CD8-positive, alpha-beta memory T cell (primary cell): ENCODE results near the gene SLC38A7. TPM values are rescaled to one million over a fixed set of nuclear protein-coding genes. Genes with fewer than 3 reads are reported as not detected.

ENCODE experiments used
- CTCF ChIA-PET: fragments of 350-600 bp; sonication (Branson Sonifier 250); formaldehyde crosslinking; loops from one replicate; lab custom pipeline; 2021; ENCODE audit warnings: antibody characterized with exemption; lab: Charles Lee
- POLR2A ChIA-PET: fragments of 350-600 bp; sonication (Branson Sonifier 250); formaldehyde crosslinking; loops from one replicate; lab custom pipeline; 2021; ENCODE audit warnings: antibody characterized with exemption; lab: Charles Lee
- DNase-seq, 5 donors: peaks; one replicate each; pipeline versions ENCODE4 v3.0.0 to v3.0.0-alpha.2; 2020 to 2022; ENCODE audit warnings: mixed read lengths in 1 of 5
- H3K27ac ChIP-seq: one replicate; pipeline ENCODE4 v1.7.0; 2013; ENCODE audit warnings: low read depth, mild to moderate bottlenecking, low read length, moderate library complexity
- H3K27me3 ChIP-seq: 2 replicates; pipeline ENCODE4 v1.7.0; 2013; ENCODE audit warnings: low read length, mild to moderate bottlenecking; ENCODE audit not compliant: insufficient read depth, poor library complexity, severe bottlenecking
- H3K36me3 ChIP-seq: 2 replicates; pipeline ENCODE4 v1.7.0; 2013; ENCODE audit warnings: mild to moderate bottlenecking, low read length, moderate library complexity; ENCODE audit not compliant: insufficient read depth
- H3K4me1 ChIP-seq: 2 replicates; pipeline ENCODE4 v1.7.0; 2013; ENCODE audit warnings: mild to moderate bottlenecking, low read length, moderate library complexity; ENCODE audit not compliant: insufficient read depth
- H3K4me3 ChIP-seq: 2 replicates; pipeline ENCODE4 v1.7.0; 2013; ENCODE audit warnings: mild to moderate bottlenecking, low read length
- H3K9me3 ChIP-seq: 2 replicates; pipeline ENCODE4 v1.7.0; 2013; ENCODE audit warnings: mild to moderate bottlenecking, low read length
- H3K27ac Mint-ChIP-seq, 8 donors: one replicate each; pipeline ENCODE4 v1.8.0; 2020 to 2021; ENCODE audit warnings: mixed read lengths in 8 of 8, mild to moderate bottlenecking in 6 of 8, inconsistent platforms in 3 of 8, moderate library complexity in 3 of 8
- H3K27me3 Mint-ChIP-seq, 2 donors: one replicate each; pipeline ENCODE4 v1.8.0; 2020 to 2021; ENCODE audit warnings: mixed read lengths in 2 of 2, mild to moderate bottlenecking in 1 of 2, moderate library complexity in 1 of 2
- H3K36me3 Mint-ChIP-seq, 3 donors: one replicate each; pipeline ENCODE4 v1.8.0; 2020 to 2021; ENCODE audit warnings: mixed read lengths in 3 of 3, inconsistent platforms in 1 of 3, mild to moderate bottlenecking in 1 of 3
- H3K4me1 Mint-ChIP-seq, 3 donors: one replicate each; pipeline ENCODE4 v1.8.0; 2020 to 2021; ENCODE audit warnings: mixed read lengths in 3 of 3, inconsistent platforms in 1 of 3, mild to moderate bottlenecking in 1 of 3
- H3K4me3 Mint-ChIP-seq, 7 donors: one replicate each; pipeline ENCODE4 v1.8.0; 2020 to 2021; ENCODE audit warnings: mixed read lengths in 7 of 7, mild to moderate bottlenecking in 6 of 7, moderate library complexity in 4 of 7, inconsistent platforms in 2 of 7
- H3K9me3 Mint-ChIP-seq, 5 donors: one replicate each; pipeline ENCODE4 v1.8.0; 2020 to 2022; ENCODE audit warnings: mixed read lengths in 5 of 5, mild to moderate bottlenecking in 3 of 5, moderate library complexity in 2 of 5, inconsistent platforms in 1 of 5
- polyA plus RNA-seq: library from polyadenylated mRNA; unstranded; fragments of 300-500 nt; fragmentation: Illumina TruSeq; gene quantifications from one replicate; pipeline ENCODE4 v1.2.3, GENCODE V29; 2021
- total RNA-seq, 2 experiments: library from RNA; stranded (reverse); gene quantifications; one replicate each; pipeline ENCODE4 v1.2.3, GENCODE V29; 2021

Gene SLC38A7
- 10 to 100 TPM; 13.5 to 15.0 TPM for total RNA-seq
- 5.8 TPM for polyA plus RNA-seq

- H3K36me3 ChIP-seq, result no peaks in the 10 kb centered on the region
- DNase-seq, result peak; percentile 50 to 78 (median 59)
- ChIA-PET CTCF (interaction anchor here (0.9 kb wide), 1 partner anchor 72 kb away, joined by 6 read pairs; no protein-coding TSS in a partner anchor), POLR2A (interaction anchor here (1.1 kb wide), 1 partner anchor 55 kb away, joined by 4 read pairs; no protein-coding TSS in a partner anchor)
- H3K4me3 ChIP-seq, result peak within 1 kb of the TSS; percentile 80
- H3K4me1 ChIP-seq, result peaks cover 18% of the 10 kb centered on the region
- H3K36me3 Mint-ChIP-seq, result peaks cover 0 to 12% (median 4%) of the 10 kb centered on the region in 3 donors
- peak within 1 kb of the TSS; percentile 85 to 97 (median 93) for H3K4me3 Mint-ChIP-seq
- no peaks in the 10 kb centered on the region for H3K27me3 ChIP-seq
- H3K27me3 Mint-ChIP-seq, result peaks cover 0 to 3% of the 10 kb centered on the region in 2 donors
- peak within 1 kb of the TSS in 7 of 8 donors; percentile 76 to 98 (median 81) for H3K27ac Mint-ChIP-seq
- peak within 1 kb of the TSS; percentile 55 for H3K27ac ChIP-seq
- H3K9me3 ChIP-seq, result no peaks in the 10 kb centered on the region
- no peaks in the 10 kb centered on the region for H3K9me3 Mint-ChIP-seq
- peaks cover 18 to 26% (median 26%) of the 10 kb centered on the region in 3 donors for H3K4me1 Mint-ChIP-seq
Observed at GRCh38 chr16:58684354-58685083, at the start of gene SLC38A7. Gene SLC38A7 (minus strand): TSS chr16:58684770. CDS start chr16:58680126, 4,644 bp downstream.

GRCh38 chr16:58733671-58734458, 49.3 kb upstream of the SLC38A7 start, which contains the start of gene GOT2:
Gene GOT2 (minus strand): TSS chr16:58734316. CDS start chr16:58734228, 88 bp downstream.
- POLR2A ChIA-PET, result no interaction called here
- Mint-ChIP-seq H3K4me1 (peaks cover 41 to 55% (median 45%) of the 10 kb centered on the region in 3 donors), H3K4me3 (peak within 1 kb of the TSS; percentile 93 to 99 (median 98)), H3K9me3 (no peaks in the 10 kb centered on the region), H3K27me3 (no peaks in the 10 kb centered on the region), H3K36me3 (peaks cover 0 to 12% (median 2%) of the 10 kb centered on the region in 3 donors), H3K27ac (peak within 1 kb of the TSS; percentile 37 to 98 (median 94))
- CTCF ChIA-PET, result interaction anchor here (0.6 to 2.2 kb wide), 5 partner anchors 10 to 341 kb away, joined by 3 to 8 read pairs (median 4); no protein-coding TSS in a partner anchor
- peak within 1 kb of the TSS; percentile 80 for H3K27ac ChIP-seq
- no peaks in the 10 kb centered on the region for H3K9me3 ChIP-seq
- DNase-seq, result peak; percentile 60 to 83 (median 72)
- no peaks in the 10 kb centered on the region for H3K27me3 ChIP-seq
- peaks cover 21% of the 10 kb centered on the region for H3K4me1 ChIP-seq
- no peaks in the 10 kb centered on the region for H3K36me3 ChIP-seq
- peak within 1 kb of the TSS; percentile 88 for H3K4me3 ChIP-seq

- H3K4me3 Mint-ChIP-seq, result peak overlapping the region; percentile 83 to 98 (median 92)
- H3K27me3 Mint-ChIP-seq, result no peaks in the 10 kb centered on the region
- CTCF ChIA-PET, result interaction anchor here (1.4 to 2.2 kb wide), 2 partner anchors 9 to 219 kb away, joined by 4 to 8 read pairs; no protein-coding TSS in a partner anchor
- Histone ChIP-seq H3K9me3 (no peaks in the 10 kb centered on the region), H3K27ac (peak overlapping the region; percentile 80), H3K4me3 (peak overlapping the region; percentile 88), H3K27me3 (no peaks in the 10 kb centered on the region), H3K36me3 (no peaks in the 10 kb centered on the region), H3K4me1 (peaks cover 21% of the 10 kb centered on the region)
- peak overlapping the region; percentile 12 to 94 (median 87) for H3K27ac Mint-ChIP-seq
- no peak for DNase-seq
- no peaks in the 10 kb centered on the region for H3K9me3 Mint-ChIP-seq
- POLR2A ChIA-PET, result no interaction called here
- H3K36me3 Mint-ChIP-seq, result peaks cover 0 to 14% (median 3%) of the 10 kb centered on the region in 3 donors
- peaks cover 42 to 56% (median 47%) of the 10 kb centered on the region in 3 donors for H3K4me1 Mint-ChIP-seq
Observed at GRCh38 chr16:58733248-58733670, 48.7 kb upstream of the SLC38A7 start.

GRCh38 chr16:58732545-58733247, 48.1 kb upstream of the SLC38A7 start:
- POLR2A ChIA-PET, result no interaction called here
- no peak for DNase-seq
- no peaks in the 10 kb centered on the region for H3K27me3 Mint-ChIP-seq

GRCh38 chr16:58730724-58731370, 46.3 kb upstream of the SLC38A7 start:
- Histone ChIP-seq H3K27ac (no peak overlapping the region), H3K36me3 (no peaks in the 10 kb centered on the region), H3K27me3 (no peaks in the 10 kb centered on the region), H3K4me1 (peaks cover 21% of the 10 kb centered on the region), H3K9me3 (no peaks in the 10 kb centered on the region), H3K4me3 (no peak overlapping the region)
- Mint-ChIP-seq H3K4me1 (peaks cover 44 to 59% (median 56%) of the 10 kb centered on the region in 3 donors), H3K27me3 (no peaks in the 10 kb centered on the region), H3K4me3 (peak overlapping the region in 1 of 7 donors; percentile 65), H3K36me3 (peaks cover 0 to 20% (median 3%) of the 10 kb centered on the region in 3 donors), H3K27ac (no peak overlapping the region), H3K9me3 (no peaks in the 10 kb centered on the region)
- ChIA-PET POLR2A (no interaction called here), CTCF (no interaction called here)
- DNase-seq, result no peak

More at GRCh38 chr16:58732545-58733247, 48.1 kb upstream of the SLC38A7 start:
- Mint-ChIP-seq H3K27ac (peak overlapping the region in 6 of 8 donors; percentile 22 to 94 (median 87)), H3K4me1 (peaks cover 42 to 56% (median 52%) of the 10 kb centered on the region in 3 donors), H3K9me3 (no peaks in the 10 kb centered on the region), H3K4me3 (peak overlapping the region; percentile 83 to 98 (median 92)), H3K36me3 (peaks cover 0 to 16% (median 3%) of the 10 kb centered on the region in 3 donors)
- Histone ChIP-seq H3K4me3 (peak overlapping the region; percentile 88), H3K27ac (peak overlapping the region; percentile 80), H3K9me3 (no peaks in the 10 kb centered on the region), H3K36me3 (no peaks in the 10 kb centered on the region), H3K4me1 (peaks cover 21% of the 10 kb centered on the region), H3K27me3 (no peaks in the 10 kb centered on the region)
- CTCF ChIA-PET, result interaction anchor here (1.4 to 2.2 kb wide), 2 partner anchors 9 to 219 kb away, joined by 4 to 8 read pairs; no protein-coding TSS in a partner anchor

- peaks cover 31 to 48% (median 44%) of the 10 kb centered on the region in 3 donors for H3K4me1 Mint-ChIP-seq
- Histone ChIP-seq H3K36me3 (no peaks in the 10 kb centered on the region), H3K27ac (no peak overlapping the region), H3K4me1 (peaks cover 12% of the 10 kb centered on the region), H3K9me3 (no peaks in the 10 kb centered on the region), H3K27me3 (no peaks in the 10 kb centered on the region), H3K4me3 (no peak overlapping the region)
- H3K27ac Mint-ChIP-seq, result peak overlapping the region in 3 of 8 donors; percentile 17 to 90 (median 57)
- peaks cover 0 to 23% (median 4%) of the 10 kb centered on the region in 3 donors for H3K36me3 Mint-ChIP-seq
- ChIA-PET CTCF (no interaction called here), POLR2A (no interaction called here)
- no peaks in the 10 kb centered on the region for H3K9me3 Mint-ChIP-seq
- no peaks in the 10 kb centered on the region for H3K27me3 Mint-ChIP-seq
- no peak overlapping the region for H3K4me3 Mint-ChIP-seq
- no peak for DNase-seq
Observed at GRCh38 chr16:58727796-58728568, 43.4 kb upstream of the SLC38A7 start.
